CD14-positive monocyte (primary cell): ENCODE data around the gene CKM. TPM values are rescaled to one million over a fixed set of nuclear protein-coding genes. Genes with fewer than 3 reads are reported as not detected.

Source experiments
- DNase-seq, 3 donors: peaks; one replicate each; pipeline ENCODE4 v3.0.0-alpha.2; 2011 to 2022
- H2AFZ ChIP-seq: 2 replicates; pipeline ENCODE4 v1.6.0; 2012; ENCODE audit warnings: mild to moderate bottlenecking, low read depth, low read length, inconsistent platforms; ENCODE audit not compliant: insufficient read depth, poor library complexity, severe bottlenecking
- H3K27ac ChIP-seq, 2 donors: 1 replicate in 1 of 2; 2 replicates in 1 of 2; pipeline ENCODE4 v1.5.1; 2012 to 2013; ENCODE audit warnings: low read length in 2 of 2, control low read depth in 1 of 2, inconsistent platforms in 1 of 2, low read depth in 1 of 2, mild to moderate bottlenecking in 1 of 2
- H3K27me3 ChIP-seq, 2 donors: one replicate each; pipeline versions ENCODE4 v1.6.0 to v1.6.1; 2011 to 2013; ENCODE audit warnings: low read length in 2 of 2; ENCODE audit not compliant: control insufficient read depth in 2 of 2, insufficient read depth in 2 of 2
- H3K36me3 ChIP-seq, 2 donors: replicated peaks in 1 of 2; 1 replicate in 1 of 2; 2 replicates in 1 of 2; pipeline versions ENCODE4 v1.5.1 to v1.6.1; 2012 to 2013; ENCODE audit warnings: low read length in 2 of 2, control low read depth in 1 of 2, inconsistent platforms in 1 of 2, mild to moderate bottlenecking in 1 of 2; ENCODE audit not compliant: insufficient read depth in 2 of 2, control insufficient read depth in 1 of 2
- H3K4me1 ChIP-seq, 2 donors: 1 replicate in 1 of 2; 2 replicates in 1 of 2; pipeline versions ENCODE4 v1.5.1 to v1.6.1; 2012 to 2013; ENCODE audit warnings: low read length in 2 of 2, control low read depth in 1 of 2, inconsistent platforms in 1 of 2, mild to moderate bottlenecking in 1 of 2, moderate library complexity in 1 of 2; ENCODE audit not compliant: insufficient read depth in 2 of 2, control insufficient read depth in 1 of 2
- H3K4me2 ChIP-seq: replicated peaks from 2 replicates; pipeline ENCODE3; 2012; ENCODE audit warnings: low read length, moderate library complexity, mild to moderate bottlenecking; ENCODE audit not compliant: poor library complexity, severe bottlenecking; ENCODE audit errors: extremely low read depth
- H3K4me3 ChIP-seq, 3 experiments: fragments of 200-600 bp in 1 of 3; sonication (generic) in 1 of 3; replicated peaks in 1 of 3; 1 replicate in 2 of 3; 2 replicates in 1 of 3; pipeline ENCODE4 v1.5.1; 2011 to 2013; ENCODE audit warnings: low read length in 3 of 3, mild to moderate bottlenecking in 3 of 3, control low read depth in 2 of 3, low read depth in 2 of 3, inconsistent platforms in 1 of 3, moderate library complexity in 1 of 3
- H3K79me2 ChIP-seq: 2 replicates; pipeline ENCODE4 v1.6.0; 2012; ENCODE audit warnings: mild to moderate bottlenecking, control low read depth, inconsistent platforms, low read length, moderate library complexity; ENCODE audit not compliant: insufficient read depth
- H3K9ac ChIP-seq: 2 replicates; pipeline ENCODE4 v1.6.0; 2017; ENCODE audit warnings: low read length, mild to moderate bottlenecking; ENCODE audit not compliant: insufficient read depth, poor library complexity, severe bottlenecking
- H3K9me3 ChIP-seq, 2 donors: replicated peaks in 1 of 2; 1 replicate in 1 of 2; 2 replicates in 1 of 2; pipeline versions ENCODE4 v1.5.1 to v1.6.1; 2012 to 2013; ENCODE audit warnings: low read length in 2 of 2, control low read depth in 1 of 2; ENCODE audit not compliant: control insufficient read depth in 1 of 2, insufficient read depth in 1 of 2
- H4K20me1 ChIP-seq: 2 replicates; pipeline ENCODE4 v1.6.0; 2012; ENCODE audit warnings: mild to moderate bottlenecking, low read length, control low read depth, moderate library complexity; ENCODE audit not compliant: insufficient read depth
- H3K27ac Mint-ChIP-seq, 7 donors: one replicate each; pipeline ENCODE4 v1.8.0; 2020; ENCODE audit warnings: mild to moderate bottlenecking in 7 of 7, mixed read lengths in 7 of 7, moderate library complexity in 6 of 7, inconsistent platforms in 2 of 7
- H3K27me3 Mint-ChIP-seq, 3 donors: one replicate each; pipeline ENCODE4 v1.8.0; 2021 to 2022; ENCODE audit warnings: low read depth in 3 of 3, mild to moderate bottlenecking in 3 of 3, mixed read lengths in 3 of 3, moderate library complexity in 3 of 3, inconsistent platforms in 1 of 3
- H3K36me3 Mint-ChIP-seq, 2 donors: one replicate each; pipeline ENCODE4 v1.8.0; 2020; ENCODE audit warnings: mixed read lengths in 2 of 2, inconsistent platforms in 1 of 2, mild to moderate bottlenecking in 1 of 2
- H3K4me1 Mint-ChIP-seq: one replicate; pipeline ENCODE4 v1.8.0; 2020; ENCODE audit warnings: mild to moderate bottlenecking, mixed read lengths
- H3K4me3 Mint-ChIP-seq, 2 donors: one replicate each; pipeline ENCODE4 v1.8.0; 2020; ENCODE audit warnings: mild to moderate bottlenecking in 2 of 2, mixed read lengths in 2 of 2, moderate library complexity in 1 of 2
- H3K9me3 Mint-ChIP-seq, 7 donors: one replicate each; pipeline ENCODE4 v1.8.0; 2020 to 2022; ENCODE audit warnings: mixed read lengths in 7 of 7, mild to moderate bottlenecking in 6 of 7, moderate library complexity in 6 of 7, inconsistent platforms in 2 of 7
- CTCF ChIP-seq: fragments of 200-600 bp; IDR thresholded peaks from one replicate; pipeline ENCODE4 v1.8.0; 2022; ENCODE audit warnings: antibody characterized with exemption, mild to moderate bottlenecking
- WGBS: methylation state at CpG from one replicate; pipeline ENCODE4 v1.1.5; 2013; ENCODE audit warnings: missing lambda C conversion rate; ENCODE audit not compliant: insufficient coverage; 5-methylcytosine and 5-hydroxymethylcytosine counted together
- intact Hi-C, 2 donors: fragments of 100-400 bp; cut with micrococcal nuclease; formaldehyde crosslinking; loops; one replicate each; pipeline versions ENCODE4 v1.15.0 to v1.15.1; 2023
- polyA plus RNA-seq, 3 donors: library from polyadenylated mRNA; depleted of rRNA in 1 of 3; unstranded in 2 of 3; stranded (reverse) in 1 of 3; fragments of 300-500 nt in 2 of 3; fragments of >200 nt in 1 of 3; fragmentation: Illumina TruSeq in 2 of 3; gene quantifications; 1 replicate in 2 of 3; 2 replicates in 1 of 3; pipeline ENCODE4 v1.2.3, GENCODE V29; 2012 to 2021

The CKM gene
- polyA plus RNA-seq, 3 donors: 0.17 to 0.50 (median 0.24) TPM

DNA sequence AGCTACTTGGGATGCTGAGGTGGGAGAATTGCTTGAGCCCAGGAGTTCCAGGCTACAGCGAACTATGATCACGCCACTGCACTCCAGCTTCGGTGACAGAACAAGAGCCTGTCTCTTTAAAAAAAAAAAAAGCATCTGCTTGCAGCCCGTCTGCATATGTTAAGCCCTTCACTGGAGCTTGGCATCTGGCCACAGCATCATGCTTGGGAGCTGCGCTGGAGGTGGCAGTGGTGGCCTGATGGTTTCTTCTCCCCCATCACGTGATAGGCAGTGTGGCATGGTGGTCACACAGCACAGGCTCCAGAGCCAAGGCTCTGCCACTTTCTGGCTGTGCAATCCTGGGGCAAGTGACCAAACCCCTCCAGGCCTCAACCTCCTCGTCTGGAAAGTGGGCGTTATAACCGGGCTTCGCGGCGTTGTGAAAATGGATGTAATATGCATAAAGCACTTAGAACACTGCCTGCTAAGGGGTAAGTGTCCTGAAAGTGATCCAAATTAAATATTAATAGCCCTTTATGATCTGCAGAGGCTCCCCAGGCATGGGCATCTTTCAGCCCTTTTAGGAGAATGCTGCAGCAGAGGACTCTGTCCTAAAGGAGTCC is 47.2 kb downstream of the CKM start:
- H3K79me2 ChIP-seq: no peaks in the 10 kb centered on the region
- WGBS: 79% methylated on average over 5 of the region's 12 CpGs
- H3K9me3 Mint-ChIP-seq: no peaks in the 10 kb centered on the region
- intact Hi-C loops: no loop called here
- H3K27ac Mint-ChIP-seq: peak overlapping the region in 4 of 7 donors; percentile 15 to 49 (median 44)
- H3K4me3 ChIP-seq: no peak overlapping the region
- no peaks in the 10 kb centered on the region for H3K27me3 ChIP-seq
- H4K20me1 ChIP-seq: no peaks in the 10 kb centered on the region
- H3K4me1 Mint-ChIP-seq: peaks cover 4% of the 10 kb centered on the region
- H3K4me2 ChIP-seq: no peak overlapping the region
- no peaks in the 10 kb centered on the region for H3K9me3 ChIP-seq
- no peak overlapping the region for H2AFZ ChIP-seq
- peaks cover 75 to 91% of the 10 kb centered on the region in 2 donors for H3K36me3 Mint-ChIP-seq
- H3K4me3 Mint-ChIP-seq: no peak overlapping the region
- TF ChIP-seq CTCF: no peak
- H3K27ac ChIP-seq: no peak overlapping the region
- no peaks in the 10 kb centered on the region for H3K27me3 Mint-ChIP-seq
- H3K4me1 ChIP-seq: peaks cover 0 to 3% of the 10 kb centered on the region in 2 donors
- no peak for DNase-seq
- H3K36me3 ChIP-seq: peaks cover 44 to 89% of the 10 kb centered on the region in 2 donors
- H3K9ac ChIP-seq: no peak overlapping the region

GRCh38 chr19:45273521-45273855 is 49.2 kb downstream of the CKM start:
- no peaks in the 10 kb centered on the region for H3K9me3 ChIP-seq
- H4K20me1 ChIP-seq: no peaks in the 10 kb centered on the region
- no peak overlapping the region for H3K4me3 ChIP-seq
- TF ChIP-seq CTCF: no peak
- Mint-ChIP-seq H3K27ac (no peak overlapping the region), H3K4me3 (no peak overlapping the region), H3K36me3 (peaks cover 73 to 95% of the 10 kb centered on the region in 2 donors), H3K9me3 (no peaks in the 10 kb centered on the region), H3K4me1 (no peaks in the 10 kb centered on the region), H3K27me3 (no peaks in the 10 kb centered on the region)
- intact Hi-C loops: no loop called here
- H3K27me3 ChIP-seq: no peaks in the 10 kb centered on the region
- no peak overlapping the region for H2AFZ ChIP-seq
- no peak overlapping the region for H3K4me2 ChIP-seq
- 99% methylated on average over 13 of the region's 14 CpGs for WGBS
- no peak overlapping the region for H3K27ac ChIP-seq
- H3K4me1 ChIP-seq: no peaks in the 10 kb centered on the region
- peaks cover 43 to 79% of the 10 kb centered on the region in 2 donors for H3K36me3 ChIP-seq
- no peak overlapping the region for H3K9ac ChIP-seq
- H3K79me2 ChIP-seq: no peaks in the 10 kb centered on the region
- DNase-seq: no peak
